ENCODE data around the gene METRN.

METRN gene

DNA sequence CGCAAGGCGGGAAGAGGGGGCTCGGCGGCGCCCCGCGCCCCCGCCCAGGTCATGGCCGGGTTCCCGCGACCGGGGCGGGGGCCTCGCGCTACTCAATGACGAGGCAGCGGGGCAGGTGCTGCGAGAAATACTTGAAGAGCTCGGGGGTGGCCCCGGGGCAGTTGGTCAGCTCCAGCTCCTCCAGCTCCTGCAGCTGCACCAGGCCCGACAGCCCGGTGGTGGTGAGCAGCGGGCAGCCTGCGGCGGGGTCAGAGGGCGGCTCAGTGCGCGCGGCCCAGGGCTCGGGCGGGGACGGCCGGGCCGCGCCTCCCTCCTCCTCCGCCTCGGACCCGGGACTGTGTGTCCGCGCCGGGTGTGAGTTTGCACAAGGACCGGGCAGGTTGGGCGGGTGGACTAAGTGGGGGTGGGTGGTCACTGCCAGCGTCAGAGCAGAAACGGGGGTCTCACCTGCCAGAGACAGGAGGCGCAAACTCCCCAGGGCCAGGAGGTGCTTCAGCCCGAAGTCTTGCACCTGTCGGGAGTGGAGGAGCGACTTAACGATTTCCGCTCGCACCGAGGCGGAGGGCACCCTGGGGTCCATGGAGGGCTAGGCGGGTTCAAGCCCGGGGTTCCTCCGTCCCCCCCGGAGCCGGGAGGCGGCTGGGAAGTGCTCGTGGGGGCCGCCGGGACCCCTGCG, 20.6 kb upstream of the METRN start:
- H3K27me3 Mint-ChIP-seq, result peaks cover 41% of the 10 kb centered on the region
- H3K27ac Mint-ChIP-seq, result no peak overlapping the region
- peaks cover 5% of the 10 kb centered on the region for H3K9me3 Mint-ChIP-seq
- ATAC-seq, result no peak
- H3K4me1 Mint-ChIP-seq, result peaks cover 41% of the 10 kb centered on the region
- peak overlapping the region; percentile 67 for H3K4me3 Mint-ChIP-seq
- H3K36me3 Mint-ChIP-seq, result no peaks in the 10 kb centered on the region

DNA sequence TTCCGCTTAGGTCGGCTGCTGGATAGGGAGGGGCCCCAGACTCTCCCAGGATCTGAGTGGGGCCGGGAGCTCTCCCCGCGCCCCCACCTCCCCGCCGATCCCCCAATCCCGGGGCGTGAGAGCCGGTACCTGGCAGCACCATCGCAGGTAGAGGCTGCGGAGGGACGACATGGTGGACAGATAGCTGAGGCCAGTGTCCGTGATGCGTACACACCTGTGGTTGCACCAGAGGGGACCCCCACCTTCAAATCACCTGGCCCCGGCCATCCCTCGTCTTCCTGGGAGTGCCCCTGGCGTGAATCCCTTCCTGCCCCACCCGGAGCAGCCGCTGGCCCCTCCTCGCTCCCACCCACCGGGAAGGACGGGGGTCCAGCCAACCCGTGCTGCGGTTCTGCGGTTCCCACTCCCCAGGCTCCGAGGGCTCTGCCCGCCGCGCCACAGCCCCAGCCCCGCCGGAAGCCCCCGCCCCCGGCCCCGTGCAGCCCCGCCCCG, 20.0 kb upstream of the METRN start:
- Mint-ChIP-seq H3K4me3 (peak overlapping the region; percentile 38), H3K27me3 (peaks cover 41% of the 10 kb centered on the region), H3K27ac (no peak overlapping the region), H3K9me3 (peaks cover 5% of the 10 kb centered on the region), H3K36me3 (no peaks in the 10 kb centered on the region), H3K4me1 (peaks cover 39% of the 10 kb centered on the region)
- ATAC-seq, result no peak

DNA sequence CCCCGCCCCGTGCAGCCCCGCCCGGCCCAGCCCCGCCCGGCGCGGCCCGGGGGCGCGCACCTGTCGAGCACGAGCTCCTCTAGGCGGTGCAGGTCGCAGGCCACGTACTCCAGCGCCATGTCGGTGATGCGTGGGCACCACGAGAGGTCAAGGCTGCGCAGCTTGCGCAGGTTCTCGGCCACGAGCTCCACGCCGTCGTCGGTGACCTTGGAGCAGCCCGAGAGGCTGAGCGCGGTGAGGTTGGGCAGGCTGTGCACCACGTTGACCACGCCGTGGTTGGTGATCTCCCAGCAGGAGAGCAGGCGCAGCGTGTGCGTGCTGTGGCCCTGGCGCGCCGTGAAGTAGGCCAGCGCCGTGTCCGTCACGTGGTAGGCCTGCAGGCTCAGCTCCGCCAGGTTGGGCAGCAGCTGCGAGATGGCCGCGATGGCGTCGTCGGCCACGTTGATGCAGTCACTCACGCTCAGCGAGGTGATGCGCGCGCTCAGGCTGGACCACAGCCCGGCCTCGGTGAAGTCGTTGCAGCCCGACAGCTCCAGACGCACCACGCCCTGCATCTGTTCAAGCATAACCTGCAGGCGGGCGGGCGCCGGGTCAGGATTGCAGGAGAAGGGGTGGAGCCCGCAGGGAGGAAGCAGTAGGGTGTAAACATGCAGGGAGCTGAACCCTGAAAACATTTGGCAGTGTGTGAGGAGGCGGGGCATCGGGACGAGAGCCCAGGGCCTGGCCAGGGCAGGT, 19.4 kb upstream of the METRN start:
- peaks cover 5% of the 10 kb centered on the region for H3K9me3 Mint-ChIP-seq
- peak overlapping the region; percentile 44 for H3K27ac Mint-ChIP-seq
- peaks cover 41% of the 10 kb centered on the region for H3K27me3 Mint-ChIP-seq

DNA sequence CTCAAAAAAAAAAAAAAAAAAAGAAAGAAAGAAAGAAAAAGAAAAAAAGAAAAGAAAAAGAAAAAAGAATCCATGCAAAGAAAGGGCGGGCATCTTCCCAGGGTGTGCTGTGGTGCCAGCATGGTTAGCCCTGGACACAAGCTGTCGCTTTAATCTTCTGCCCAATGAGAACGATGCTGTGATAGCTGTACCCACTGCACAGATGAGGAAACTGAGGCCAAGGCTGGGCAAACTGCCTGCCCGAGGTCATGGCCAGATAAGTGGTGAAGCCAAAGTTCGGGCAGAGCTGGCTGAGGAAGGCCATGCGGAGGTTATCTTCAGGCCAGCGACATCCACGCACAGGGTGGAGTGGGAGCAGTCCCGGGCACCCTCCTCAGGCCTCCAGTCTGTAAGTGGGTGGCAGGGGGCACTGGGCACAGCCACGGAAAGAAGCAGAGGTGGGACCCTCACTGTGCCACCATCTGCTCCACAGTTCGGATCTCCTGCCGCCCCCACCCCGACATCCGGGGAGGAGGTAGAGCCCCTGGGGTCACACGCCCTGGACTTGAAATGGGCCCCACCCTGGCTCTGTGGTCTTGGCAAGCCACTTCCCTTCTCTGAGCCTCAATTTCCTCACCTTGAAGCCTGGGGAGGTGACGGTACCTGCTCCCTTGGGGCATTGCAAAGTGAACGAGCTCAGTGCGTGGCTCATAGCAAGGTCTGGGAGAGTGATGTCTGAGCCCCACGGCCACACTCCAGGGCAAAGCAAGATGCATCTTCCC, 15.8 kb upstream of the METRN start:
- Mint-ChIP-seq H3K27me3 (peaks cover 63% of the 10 kb centered on the region), H3K4me3 (no peak overlapping the region), H3K36me3 (no peaks in the 10 kb centered on the region), H3K9me3 (no peaks in the 10 kb centered on the region), H3K4me1 (peaks cover 28% of the 10 kb centered on the region), H3K27ac (no peak overlapping the region)
- ATAC-seq, result no peak

More for the DNA sequence above, 19.4 kb upstream of the METRN start:
- Mint-ChIP-seq H3K36me3 (no peaks in the 10 kb centered on the region), H3K4me3 (peak overlapping the region; percentile 72), H3K4me1 (peaks cover 36% of the 10 kb centered on the region)
- peak; percentile 84 for ATAC-seq

DNA sequence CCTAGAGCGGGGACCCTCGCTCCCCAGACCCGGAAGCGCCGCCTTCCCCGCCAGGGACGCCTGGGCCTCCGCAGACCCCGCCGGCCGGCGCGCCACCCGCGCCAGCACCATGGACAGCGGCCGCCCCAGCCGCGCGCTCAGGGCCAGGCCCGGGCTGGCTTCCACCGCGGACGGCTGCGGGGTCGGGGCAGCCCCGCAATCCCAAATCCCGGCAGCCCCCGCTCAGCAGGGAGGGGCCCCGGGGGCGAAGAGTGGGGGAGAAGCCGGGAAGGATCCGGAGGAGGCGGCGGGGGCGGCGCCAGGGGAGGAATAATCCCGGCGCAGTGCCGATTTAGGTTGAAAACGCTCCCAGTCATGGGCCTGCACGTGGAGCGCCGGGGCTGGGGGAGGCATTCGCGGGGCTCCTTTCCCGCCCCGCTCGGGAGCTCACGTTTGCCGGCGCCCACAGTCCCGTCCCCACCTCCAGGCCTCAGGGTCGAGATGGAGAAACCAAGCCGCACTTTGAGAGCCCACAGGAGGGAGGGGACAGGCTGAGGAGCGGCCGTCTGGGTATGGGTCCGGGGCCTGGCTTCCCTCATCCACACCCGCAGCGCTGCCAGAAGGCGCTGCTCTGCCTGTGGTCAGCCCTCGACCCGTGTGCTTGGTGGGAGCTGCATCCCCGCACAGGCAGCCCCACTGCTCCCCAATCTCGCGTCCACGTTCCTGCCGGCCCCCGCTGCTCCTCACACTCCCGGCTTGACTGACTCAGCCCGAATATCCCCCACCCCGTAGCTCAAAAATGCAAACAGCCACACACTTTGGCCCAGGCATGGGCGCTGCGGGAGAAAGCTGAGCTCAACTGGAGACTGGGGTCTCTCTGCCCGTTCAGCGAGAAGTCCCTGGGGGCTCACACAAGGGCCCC, 14.0 kb upstream of the METRN start:
- ATAC-seq, result no peak
- peaks cover 15% of the 10 kb centered on the region for H3K4me1 Mint-ChIP-seq
- peaks cover 65% of the 10 kb centered on the region for H3K27me3 Mint-ChIP-seq
- H3K27ac Mint-ChIP-seq, result no peak overlapping the region
- H3K4me3 Mint-ChIP-seq, result no peak overlapping the region
- no peaks in the 10 kb centered on the region for H3K36me3 Mint-ChIP-seq
- no peaks in the 10 kb centered on the region for H3K9me3 Mint-ChIP-seq

DNA sequence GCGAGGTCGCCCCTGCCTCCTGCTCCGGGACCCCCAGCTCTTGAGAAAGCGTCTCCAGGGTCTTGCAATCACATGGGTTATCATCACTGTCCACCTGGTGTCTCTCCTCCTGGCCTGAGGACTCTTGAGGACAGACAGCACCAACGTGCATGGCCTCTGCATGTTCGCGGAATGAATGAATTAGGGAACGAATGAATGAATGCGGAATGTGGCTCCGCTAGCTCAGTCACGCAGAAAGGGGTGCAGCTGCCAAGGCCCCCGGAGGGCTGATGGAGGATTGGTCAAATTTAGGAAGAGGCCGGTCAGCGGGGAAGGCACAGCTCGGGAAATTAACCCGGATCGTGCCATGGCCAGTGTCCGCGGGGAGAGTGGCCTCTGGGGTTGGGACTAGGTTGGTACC, 12.6 kb upstream of the METRN start:
- Mint-ChIP-seq H3K36me3 (no peaks in the 10 kb centered on the region), H3K27ac (no peak overlapping the region), H3K4me3 (no peak overlapping the region), H3K9me3 (no peaks in the 10 kb centered on the region), H3K4me1 (peaks cover 17% of the 10 kb centered on the region), H3K27me3 (peaks cover 67% of the 10 kb centered on the region)
- ATAC-seq, result no peak

DNA sequence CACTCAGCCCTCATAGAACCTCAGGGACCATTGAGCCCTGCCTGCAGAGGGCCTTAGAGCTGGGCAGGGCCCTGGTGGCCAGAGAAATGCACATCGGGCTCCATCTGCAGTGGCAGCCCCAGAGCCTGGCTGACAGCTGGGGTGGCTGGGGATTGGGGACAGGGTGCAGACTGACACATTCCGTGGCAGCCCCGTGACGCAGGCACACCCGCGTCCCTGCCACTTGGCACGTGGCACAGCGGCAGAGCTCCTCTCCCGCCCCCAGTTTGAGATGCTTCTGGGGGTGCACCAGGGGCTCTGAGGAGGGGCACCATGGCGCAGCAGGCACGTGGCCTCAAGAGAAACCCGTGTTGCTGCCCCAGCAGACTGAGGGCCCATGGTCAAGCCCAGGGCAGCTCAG, 11.5 kb upstream of the METRN start:
- Mint-ChIP-seq H3K27me3 (peaks cover 72% of the 10 kb centered on the region), H3K36me3 (no peaks in the 10 kb centered on the region)
- ATAC-seq, result no peak

DNA sequence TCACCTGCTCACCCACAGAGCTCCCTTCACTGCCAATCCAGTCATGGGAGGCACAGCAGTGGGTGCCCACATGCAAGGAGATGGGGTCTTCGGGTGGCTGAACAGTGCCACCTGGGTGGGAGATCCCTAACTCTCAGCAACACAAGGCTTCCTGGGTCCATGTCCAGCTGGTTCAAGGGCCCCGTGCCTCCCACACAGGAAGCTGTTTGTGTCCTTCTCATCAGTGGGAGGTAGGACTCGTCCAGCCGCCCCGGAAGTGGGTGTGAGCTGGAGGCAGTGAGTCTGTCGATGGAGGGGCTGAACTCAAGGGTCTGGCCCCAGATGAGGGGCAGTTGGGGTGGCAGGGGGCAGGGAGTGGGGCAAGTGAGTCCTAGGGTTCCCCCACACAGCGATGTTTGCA, 10.9 kb upstream of the METRN start:
- no peak overlapping the region for H3K27ac Mint-ChIP-seq
- no peaks in the 10 kb centered on the region for H3K9me3 Mint-ChIP-seq
- H3K4me1 Mint-ChIP-seq, result peaks cover 17% of the 10 kb centered on the region
- H3K36me3 Mint-ChIP-seq, result no peaks in the 10 kb centered on the region
- peaks cover 72% of the 10 kb centered on the region for H3K27me3 Mint-ChIP-seq
- no peak for ATAC-seq
- no peak overlapping the region for H3K4me3 Mint-ChIP-seq

More for the DNA sequence above, 11.5 kb upstream of the METRN start:
- H3K4me1 Mint-ChIP-seq, result peaks cover 17% of the 10 kb centered on the region
- no peak overlapping the region for H3K4me3 Mint-ChIP-seq
- H3K27ac Mint-ChIP-seq, result no peak overlapping the region
- H3K9me3 Mint-ChIP-seq, result no peaks in the 10 kb centered on the region

DNA sequence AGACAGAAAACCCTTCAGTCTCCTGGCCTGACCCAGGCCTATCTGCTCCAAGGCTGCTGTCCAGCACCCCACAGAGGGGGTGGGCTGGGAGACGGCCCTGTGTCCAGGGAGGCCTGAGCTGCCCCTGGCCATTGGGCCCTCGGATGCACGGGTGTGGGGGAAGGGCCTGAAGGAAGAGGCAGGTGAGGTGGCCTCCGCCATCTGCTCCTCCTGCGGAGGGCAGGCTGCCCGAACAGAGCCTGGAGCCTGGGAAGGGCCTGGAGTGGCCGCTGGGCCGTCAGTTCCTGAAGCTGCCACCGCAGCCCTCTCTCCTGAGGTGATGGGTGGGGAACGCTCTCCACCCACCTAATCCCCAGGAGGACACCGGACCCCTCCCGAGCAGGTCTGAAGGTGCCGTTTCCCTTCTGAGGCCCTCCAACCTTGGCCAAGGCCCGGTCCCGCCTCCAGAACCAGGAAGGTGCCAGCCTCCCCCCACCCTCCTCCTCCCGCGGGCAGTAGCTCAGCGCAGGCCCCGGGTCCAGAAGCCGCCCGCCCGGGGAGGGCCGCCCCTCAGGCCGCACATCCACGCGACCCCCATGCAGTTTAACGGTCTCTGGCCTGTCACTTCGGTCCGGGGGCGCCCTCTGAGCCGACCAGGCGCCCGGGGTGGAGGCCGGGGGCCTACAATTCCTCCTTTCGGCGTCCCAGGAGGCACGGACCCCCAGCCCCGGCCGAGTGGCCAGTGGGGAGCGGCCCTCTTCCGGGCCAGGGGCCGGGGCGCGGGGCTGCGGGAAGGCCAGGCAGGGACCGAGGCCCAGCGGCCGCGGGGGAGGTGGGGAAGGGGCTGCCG, 10.2 kb upstream of the METRN start:
- H3K27me3 Mint-ChIP-seq, result peaks cover 79% of the 10 kb centered on the region
- H3K36me3 Mint-ChIP-seq, result no peaks in the 10 kb centered on the region
- peaks cover 12% of the 10 kb centered on the region for H3K4me1 Mint-ChIP-seq
- no peak for ATAC-seq
- no peak overlapping the region for H3K27ac Mint-ChIP-seq
- H3K4me3 Mint-ChIP-seq, result no peak overlapping the region
- H3K9me3 Mint-ChIP-seq, result no peaks in the 10 kb centered on the region

DNA sequence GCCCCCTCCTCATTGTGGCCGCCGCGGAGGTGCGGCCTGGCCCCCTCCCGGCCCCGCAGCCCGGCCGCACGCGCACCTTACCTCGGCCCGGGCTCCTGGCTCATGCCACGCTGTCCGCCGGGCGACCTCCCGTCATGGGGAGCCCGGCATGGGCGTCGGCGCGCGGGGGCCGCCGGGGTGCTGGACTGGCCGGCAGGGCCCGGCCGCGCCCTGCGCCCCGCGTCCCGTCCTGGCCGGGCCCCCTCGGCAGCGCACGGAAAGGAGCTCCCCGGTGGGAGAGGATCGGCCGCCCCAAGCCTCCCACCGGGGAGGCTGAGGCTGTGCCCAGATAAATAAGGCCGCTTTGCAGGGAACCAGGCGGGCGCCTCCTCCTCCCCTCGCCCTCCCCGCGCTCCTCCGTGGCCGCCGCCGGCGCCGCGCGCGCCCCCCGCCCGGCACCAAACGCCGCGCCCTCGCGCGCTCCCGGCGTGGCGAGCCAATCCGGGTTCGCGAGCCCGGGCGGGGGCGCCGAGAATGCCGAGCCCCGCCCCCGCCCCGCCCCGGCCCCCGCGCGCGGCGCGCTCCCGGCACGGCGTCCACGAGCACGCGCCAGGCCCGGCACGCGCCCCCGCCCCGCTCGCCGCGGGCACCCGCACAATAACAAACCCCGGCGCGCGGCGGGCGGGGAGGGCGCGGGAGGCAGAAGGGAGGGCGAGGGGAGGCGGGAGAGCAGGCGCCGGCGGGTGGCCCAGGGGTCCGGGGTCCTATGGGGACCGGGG, 9.3 kb upstream of the METRN start, which contains the start of gene FBXL16:
TSS of gene FBXL16 (minus strand) at position 371 of the 758 bp plus-strand sequence. CDS start 8,396 bp downstream, outside the sequence.
- Mint-ChIP-seq H3K9me3 (no peaks in the 10 kb centered on the region), H3K4me1 (peaks cover 12% of the 10 kb centered on the region), H3K4me3 (peak within 1 kb of the TSS; percentile 9), H3K27ac (no peak within 1 kb of the TSS), H3K27me3 (peaks cover 87% of the 10 kb centered on the region), H3K36me3 (no peaks in the 10 kb centered on the region)
- no peak for ATAC-seq

DNA sequence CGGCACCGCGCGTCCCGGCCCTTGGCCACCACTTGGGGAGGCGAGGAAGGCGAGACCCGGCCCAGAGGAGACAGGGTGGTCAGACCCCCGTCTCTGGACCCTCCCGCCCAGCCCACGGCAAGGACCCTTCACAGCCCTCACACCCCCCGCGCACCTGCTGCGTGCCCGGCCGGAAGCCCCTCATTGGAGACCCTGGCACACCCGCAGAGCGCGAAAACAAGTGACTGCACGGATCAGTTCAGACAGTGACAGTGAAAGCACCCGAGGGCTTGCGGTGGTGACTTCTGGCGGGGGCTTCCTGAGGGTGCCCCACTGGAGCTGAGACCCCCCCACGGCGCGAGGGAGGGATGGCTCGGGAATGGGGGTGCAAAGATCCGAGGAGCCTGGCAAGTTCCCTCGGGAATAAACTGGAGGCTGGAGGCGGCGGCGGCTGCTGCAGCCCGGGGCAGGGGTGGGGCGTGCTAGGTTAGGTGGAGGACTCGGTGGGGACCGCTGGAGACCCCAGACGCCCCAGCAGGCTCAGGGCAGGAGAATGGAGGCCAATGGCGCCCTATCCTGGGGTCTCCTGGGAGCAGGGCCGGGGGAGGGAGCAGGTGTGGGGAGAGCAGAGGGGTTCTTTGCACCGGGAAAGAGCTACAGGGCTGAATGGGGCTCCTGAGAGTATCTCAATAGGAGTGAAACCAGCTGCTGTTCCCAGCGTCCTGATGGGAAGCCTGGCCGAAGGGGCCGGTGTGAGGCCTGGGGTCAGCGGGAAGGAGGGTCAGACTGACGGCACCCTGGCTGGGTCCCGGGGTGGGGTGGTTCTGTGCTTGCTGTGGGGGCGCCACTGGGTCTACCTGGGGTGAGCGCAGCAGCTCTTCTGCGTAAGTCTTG, 8.5 kb upstream of the METRN start:
- H3K27me3 Mint-ChIP-seq, result peaks cover 90% of the 10 kb centered on the region
- no peaks in the 10 kb centered on the region for H3K36me3 Mint-ChIP-seq
- H3K4me3 Mint-ChIP-seq, result peak overlapping the region; percentile 9
- peaks cover 12% of the 10 kb centered on the region for H3K4me1 Mint-ChIP-seq
- ATAC-seq, result no peak
- no peaks in the 10 kb centered on the region for H3K9me3 Mint-ChIP-seq
- no peak overlapping the region for H3K27ac Mint-ChIP-seq

DNA sequence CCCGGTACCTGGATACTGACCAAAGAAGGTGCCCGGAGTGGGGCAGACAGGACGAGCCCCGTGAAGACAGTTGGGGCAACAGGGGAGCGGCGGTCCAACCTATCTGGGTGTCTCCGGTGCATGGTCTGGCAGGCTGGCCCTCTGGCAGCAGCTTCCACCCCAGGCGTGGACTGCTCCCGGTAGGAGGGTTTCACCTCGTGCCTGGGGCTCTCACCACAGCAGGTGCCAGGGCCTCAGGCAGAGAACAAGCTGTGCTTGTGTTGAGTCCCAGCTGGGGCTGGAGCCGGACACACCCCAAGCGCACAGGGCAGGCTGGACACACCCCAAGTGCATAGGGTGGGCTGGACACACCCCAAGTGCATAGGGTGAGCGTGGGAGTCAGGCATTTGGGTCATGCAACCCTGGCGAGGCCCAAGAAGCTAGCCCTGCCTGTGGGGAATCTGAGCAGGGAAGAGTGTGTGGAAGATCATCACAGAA, 7.8 kb upstream of the METRN start:
- H3K4me3 Mint-ChIP-seq, result no peak overlapping the region
- no peaks in the 10 kb centered on the region for H3K36me3 Mint-ChIP-seq
- H3K9me3 Mint-ChIP-seq, result no peaks in the 10 kb centered on the region
- H3K27me3 Mint-ChIP-seq, result peaks cover 85% of the 10 kb centered on the region
- no peak overlapping the region for H3K27ac Mint-ChIP-seq
- peaks cover 10% of the 10 kb centered on the region for H3K4me1 Mint-ChIP-seq
- ATAC-seq, result no peak
